Bronchial epithelial cell (primary cell): Measurements from ENCODE around the gene VKORC1L1. TPM values are rescaled to one million over a fixed set of nuclear protein-coding genes. Genes with fewer than 3 reads are reported as not detected.
A peak's percentile ranks its signal among the peaks of the same experiment; 100 is the strongest.
"Not testable (repeated sequence)": the region's sequence is repeated elsewhere in the genome, so short reads cannot be mapped to it uniquely, and the experiment has no call there.

Experiments used
- DNase-seq: peaks from one replicate; pipeline ENCODE4 v3.0.0-alpha.2; 2010; ENCODE audit warnings: low read depth
- FAIRE-seq: peaks from 2 replicates; lab custom pipeline; 2011; peaks lifted over from hg19 to GRCh38; lab: Jason Lieb, UNC
- H3K27me3 ChIP-seq: 2 replicates; pipeline ENCODE4 v1.5.1; 2011; ENCODE audit warnings: low read length; ENCODE audit not compliant: control insufficient read depth, insufficient read depth
- H3K36me3 ChIP-seq: 2 replicates; pipeline ENCODE4 v1.5.1; 2011; ENCODE audit warnings: low read length; ENCODE audit not compliant: control insufficient read depth, insufficient read depth
- H3K4me3 ChIP-seq: 2 replicates; pipeline ENCODE4 v1.5.1; 2011; ENCODE audit warnings: mild to moderate bottlenecking, low read depth, low read length, control low read depth
- total RNA-seq: library from RNA; depleted of rRNA; stranded (reverse); fragments of >200 nt; gene quantifications from 2 replicates; pipeline ENCODE4 v1.2.1, GENCODE V29; 2014
- TF ChIP-seq, protein P1 (sequence below): IDR thresholded peaks from 2 replicates; pipeline ENCODE4 v1.5.1; 2011; ENCODE audit warnings: mild to moderate bottlenecking, moderate library complexity, low read length, control low read depth, inconsistent platforms; ENCODE audit not compliant: insufficient read depth, severe bottlenecking

VKORC1L1 gene
- total RNA-seq, 1 donor from 2014 or later, result 11.6 TPM

DNA sequence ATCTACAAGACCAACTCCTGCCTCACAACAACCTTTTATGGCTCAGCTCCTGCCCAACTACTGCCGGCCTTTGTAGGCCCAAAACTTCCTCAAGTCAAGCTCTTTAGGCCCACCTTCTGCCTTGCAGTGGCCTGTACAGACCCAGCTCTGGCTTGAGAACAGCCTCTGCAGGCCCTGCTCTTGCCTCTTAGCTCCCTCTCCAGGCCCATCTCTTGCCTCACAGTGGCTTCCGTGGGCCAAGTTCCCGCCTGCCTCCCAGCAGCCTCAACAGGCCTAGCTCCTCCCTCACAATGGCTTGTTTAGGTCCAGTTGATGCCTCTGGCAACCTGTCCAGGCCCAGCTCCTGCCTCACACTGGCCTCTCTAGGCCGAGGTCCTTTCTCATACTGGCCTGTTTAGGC lies 32.4 kb upstream of the VKORC1L1 start:
- Histone ChIP-seq H3K4me3 (no peak overlapping the region), H3K36me3 (no peaks in the 10 kb centered on the region), H3K27me3 (no peaks in the 10 kb centered on the region)
- DNase-seq (no peak), FAIRE-seq (no peak)
- TF ChIP-seq, protein P1, sequence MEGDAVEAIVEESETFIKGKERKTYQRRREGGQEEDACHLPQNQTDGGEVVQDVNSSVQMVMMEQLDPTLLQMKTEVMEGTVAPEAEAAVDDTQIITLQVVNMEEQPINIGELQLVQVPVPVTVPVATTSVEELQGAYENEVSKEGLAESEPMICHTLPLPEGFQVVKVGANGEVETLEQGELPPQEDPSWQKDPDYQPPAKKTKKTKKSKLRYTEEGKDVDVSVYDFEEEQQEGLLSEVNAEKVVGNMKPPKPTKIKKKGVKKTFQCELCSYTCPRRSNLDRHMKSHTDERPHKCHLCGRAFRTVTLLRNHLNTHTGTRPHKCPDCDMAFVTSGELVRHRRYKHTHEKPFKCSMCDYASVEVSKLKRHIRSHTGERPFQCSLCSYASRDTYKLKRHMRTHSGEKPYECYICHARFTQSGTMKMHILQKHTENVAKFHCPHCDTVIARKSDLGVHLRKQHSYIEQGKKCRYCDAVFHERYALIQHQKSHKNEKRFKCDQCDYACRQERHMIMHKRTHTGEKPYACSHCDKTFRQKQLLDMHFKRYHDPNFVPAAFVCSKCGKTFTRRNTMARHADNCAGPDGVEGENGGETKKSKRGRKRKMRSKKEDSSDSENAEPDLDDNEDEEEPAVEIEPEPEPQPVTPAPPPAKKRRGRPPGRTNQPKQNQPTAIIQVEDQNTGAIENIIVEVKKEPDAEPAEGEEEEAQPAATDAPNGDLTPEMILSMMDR, result no peak

DNA sequence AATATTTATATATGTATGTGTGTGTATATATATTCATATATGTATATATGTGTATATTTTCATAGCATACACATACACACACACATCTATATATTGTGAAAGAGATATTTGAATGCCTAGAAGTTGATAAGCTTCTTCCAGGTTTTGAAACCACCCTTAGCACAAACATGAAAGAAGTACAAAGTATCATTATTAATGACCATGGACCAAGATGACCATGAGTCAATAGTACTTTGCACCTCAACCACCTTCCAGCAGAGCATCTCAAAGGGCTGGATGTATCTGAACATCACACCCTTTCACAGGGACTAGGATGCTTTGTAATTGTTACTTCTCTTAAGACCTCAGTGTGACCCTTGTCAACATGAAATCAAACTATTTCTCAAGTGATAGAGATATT lies 29.3 kb upstream of the VKORC1L1 start:
- not testable (repeated sequence) for H3K4me3 ChIP-seq, H3K27me3 ChIP-seq, FAIRE-seq, DNase-seq, H3K36me3 ChIP-seq

DNA sequence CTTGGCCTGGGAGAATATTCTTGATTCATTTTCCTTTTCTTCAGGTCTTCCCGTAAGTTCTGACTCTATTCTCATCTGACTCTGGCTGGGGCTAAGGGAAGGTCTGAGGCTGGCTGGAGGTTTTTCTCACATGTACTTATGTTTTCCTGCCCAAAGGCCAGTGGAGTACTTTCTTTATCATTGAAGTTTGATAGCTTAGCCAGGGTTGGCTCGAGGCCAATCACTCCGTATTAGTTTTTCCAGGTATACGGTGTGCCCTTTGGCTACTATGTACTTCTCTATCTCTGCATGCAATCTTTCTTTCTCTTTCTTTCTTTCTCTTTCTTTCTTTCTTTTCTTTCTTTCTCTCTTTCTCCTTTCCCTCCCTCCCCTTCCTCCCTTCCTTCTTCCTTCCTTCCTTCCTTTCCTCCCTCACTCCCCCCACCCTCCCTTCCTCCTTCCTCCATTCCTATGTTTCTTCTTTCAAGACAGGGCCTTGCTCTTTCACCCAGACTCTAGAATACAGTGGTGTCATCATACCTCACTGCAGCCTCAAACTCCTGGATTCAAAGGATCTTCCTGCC lies 26.8 kb upstream of the VKORC1L1 start:
- no peak for FAIRE-seq

DNA sequence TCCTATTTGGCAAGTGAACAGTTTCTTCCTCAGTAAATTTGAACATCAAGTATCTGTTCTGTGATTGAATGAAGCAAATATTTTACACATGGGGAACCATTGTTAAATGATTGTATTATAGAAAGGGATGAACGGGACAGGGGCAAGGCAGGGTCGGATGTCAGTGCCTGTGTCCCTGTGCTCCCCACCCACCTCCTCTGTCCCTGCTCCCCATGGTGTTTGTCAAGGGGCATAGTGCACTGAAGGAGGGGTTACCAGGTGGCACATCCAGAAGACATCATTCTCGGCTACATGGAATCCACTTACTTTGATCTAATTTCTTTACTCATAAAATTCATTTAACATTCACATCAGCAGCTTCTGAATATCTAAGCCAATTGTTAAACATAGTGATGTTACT lies 19.4 kb upstream of the VKORC1L1 start:
- FAIRE-seq, DNase-seq, H3K36me3 ChIP-seq, H3K4me3 ChIP-seq, H3K27me3 ChIP-seq: not testable (repeated sequence)

More for the DNA sequence above, 26.8 kb upstream of the VKORC1L1 start:
- H3K27me3 ChIP-seq, result no peaks in the 10 kb centered on the region
- H3K36me3 ChIP-seq, result no peaks in the 10 kb centered on the region
- DNase-seq, result no peak
- TF ChIP-seq, protein P1, result no peak
- H3K4me3 ChIP-seq, result no peak overlapping the region

DNA sequence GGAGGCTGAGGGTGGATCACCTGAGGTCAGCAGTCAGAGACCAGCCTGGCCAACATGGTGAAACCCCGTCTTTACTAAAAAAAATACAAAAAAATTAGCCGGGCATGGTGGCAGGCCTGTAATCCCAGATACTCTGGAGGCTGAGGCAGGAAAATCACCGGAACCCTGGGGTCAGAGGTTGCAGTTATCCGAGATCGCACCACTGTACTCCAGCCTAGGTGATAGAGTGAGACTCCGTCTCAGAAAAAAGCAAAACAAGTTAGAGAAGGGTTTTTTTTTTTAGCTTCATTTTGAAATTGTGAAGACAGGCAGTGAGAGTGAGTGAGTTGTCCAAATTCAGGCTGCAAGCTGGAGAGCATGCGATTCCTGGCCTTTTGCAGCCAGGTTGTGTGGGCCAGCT lies 19.0 kb upstream of the VKORC1L1 start:
- not testable (repeated sequence) for H3K36me3 ChIP-seq, FAIRE-seq, DNase-seq, H3K4me3 ChIP-seq, H3K27me3 ChIP-seq

DNA sequence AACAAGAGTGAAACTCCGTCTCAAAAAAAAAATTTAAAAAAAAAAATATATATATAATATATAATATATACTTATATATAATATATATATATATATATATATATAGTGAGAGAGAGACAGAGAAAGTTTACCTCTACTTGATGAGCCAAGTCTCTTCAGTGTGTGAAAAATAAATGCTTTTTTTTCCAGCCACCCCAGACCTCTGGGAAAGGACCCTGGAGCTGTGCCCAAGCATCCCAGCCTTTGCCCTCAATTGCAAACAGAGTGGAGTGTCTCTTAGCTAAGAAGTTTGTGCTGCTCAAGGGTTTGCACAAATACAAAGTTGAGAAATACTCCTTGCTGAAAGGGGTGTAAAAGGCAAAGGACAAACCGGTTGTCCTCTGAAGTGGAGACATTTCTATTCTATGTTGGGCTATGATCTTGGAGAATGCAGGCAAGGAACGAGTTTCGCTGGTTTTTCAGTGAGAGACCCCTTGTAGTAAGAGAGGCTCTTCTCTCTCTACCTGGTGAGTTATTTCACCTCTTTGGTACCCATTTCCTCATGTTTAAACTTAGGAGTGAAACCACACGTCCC lies 15.5 kb upstream of the VKORC1L1 start:
- peak; percentile 7 for FAIRE-seq
- not testable (repeated sequence) for DNase-seq, H3K4me3 ChIP-seq

DNA sequence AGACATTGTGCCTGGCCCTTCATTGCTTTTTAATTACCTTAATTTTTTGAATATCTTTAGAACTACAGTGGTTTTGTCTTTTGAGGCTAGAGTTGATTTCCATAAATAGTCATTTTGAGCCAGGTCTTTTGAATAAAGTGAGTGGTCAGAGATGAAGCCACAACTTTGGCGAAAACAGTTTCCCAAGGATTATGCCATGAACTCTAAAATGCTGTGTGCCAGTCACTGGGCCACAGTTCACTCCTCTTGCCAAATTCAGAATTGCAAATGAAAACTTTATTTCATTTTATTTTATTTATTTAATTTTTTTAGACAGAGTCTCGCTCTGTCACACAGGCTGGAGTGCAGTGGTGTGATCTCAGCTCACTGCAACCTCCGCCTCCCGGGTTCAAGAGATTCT lies 14.2 kb upstream of the VKORC1L1 start:
- FAIRE-seq, H3K27me3 ChIP-seq, H3K4me3 ChIP-seq, DNase-seq, H3K36me3 ChIP-seq: not testable (repeated sequence)

More for the DNA sequence above, 15.5 kb upstream of the VKORC1L1 start:
- H3K27me3 ChIP-seq, H3K36me3 ChIP-seq: not testable (repeated sequence)

DNA sequence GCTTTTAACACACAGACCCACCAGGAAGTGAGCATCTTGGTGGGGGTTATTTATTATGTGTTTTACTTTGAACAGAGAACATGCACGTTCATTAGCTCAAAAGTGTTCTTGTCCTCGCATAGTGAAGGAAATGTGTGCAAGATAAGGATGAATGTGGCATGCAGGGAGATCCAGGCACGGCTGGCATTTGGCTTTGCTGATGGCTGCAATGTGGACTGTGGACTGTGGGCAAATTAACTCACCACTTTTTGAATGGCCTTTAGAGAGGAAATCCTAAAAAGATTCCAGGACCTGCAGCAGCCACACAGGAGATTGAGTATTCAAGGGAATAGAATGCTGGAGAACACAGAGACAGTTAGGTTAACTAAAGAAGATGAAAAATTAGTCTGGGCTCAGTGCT lies 6.6 kb upstream of the VKORC1L1 start:
- not testable (repeated sequence) for FAIRE-seq, DNase-seq, H3K4me3 ChIP-seq

DNA sequence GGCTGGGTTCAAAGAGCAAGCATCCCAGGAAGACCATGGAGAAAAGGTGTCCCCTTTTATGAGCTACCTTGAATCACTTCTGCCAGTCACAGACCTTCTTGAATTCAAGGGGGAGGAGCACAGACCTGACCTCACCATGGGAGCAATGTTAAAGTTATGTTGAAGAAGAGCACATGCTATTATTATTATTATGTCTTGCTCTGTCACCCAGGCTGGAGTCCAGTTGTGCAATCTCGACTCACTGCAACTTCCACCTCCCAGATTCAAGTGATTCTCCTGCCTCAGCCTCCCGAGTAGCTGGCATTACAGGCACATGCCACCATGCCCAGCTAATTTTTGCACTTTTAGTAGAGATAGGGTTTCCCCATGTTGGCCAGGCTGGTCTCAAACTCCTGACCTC lies 5.2 kb upstream of the VKORC1L1 start:
- not testable (repeated sequence) for H3K27me3 ChIP-seq, H3K4me3 ChIP-seq, DNase-seq, H3K36me3 ChIP-seq, FAIRE-seq

More for the DNA sequence above, 6.6 kb upstream of the VKORC1L1 start:
- not testable (repeated sequence) for H3K36me3 ChIP-seq, H3K27me3 ChIP-seq

DNA sequence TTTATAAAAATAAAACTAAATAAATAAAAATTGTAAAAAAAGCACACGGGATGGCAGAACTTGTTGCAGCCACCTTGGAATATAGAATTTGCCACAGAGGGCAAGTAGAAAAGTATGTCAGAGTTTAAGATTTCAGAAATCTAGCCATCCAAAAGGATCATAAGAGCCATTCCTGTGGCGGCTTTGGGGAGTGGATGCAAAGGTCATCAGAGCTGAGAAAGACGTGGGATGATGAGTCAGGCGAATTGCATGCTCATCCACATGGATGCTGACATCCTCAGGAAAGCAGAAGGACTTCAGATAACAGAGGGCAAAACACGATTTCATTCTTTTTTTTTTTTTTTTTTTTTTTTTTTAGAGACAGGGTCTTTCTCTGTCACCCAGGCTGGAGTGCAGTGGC lies 3.6 kb upstream of the VKORC1L1 start:
- not testable (repeated sequence) for H3K27me3 ChIP-seq, FAIRE-seq, H3K4me3 ChIP-seq, DNase-seq, H3K36me3 ChIP-seq

DNA sequence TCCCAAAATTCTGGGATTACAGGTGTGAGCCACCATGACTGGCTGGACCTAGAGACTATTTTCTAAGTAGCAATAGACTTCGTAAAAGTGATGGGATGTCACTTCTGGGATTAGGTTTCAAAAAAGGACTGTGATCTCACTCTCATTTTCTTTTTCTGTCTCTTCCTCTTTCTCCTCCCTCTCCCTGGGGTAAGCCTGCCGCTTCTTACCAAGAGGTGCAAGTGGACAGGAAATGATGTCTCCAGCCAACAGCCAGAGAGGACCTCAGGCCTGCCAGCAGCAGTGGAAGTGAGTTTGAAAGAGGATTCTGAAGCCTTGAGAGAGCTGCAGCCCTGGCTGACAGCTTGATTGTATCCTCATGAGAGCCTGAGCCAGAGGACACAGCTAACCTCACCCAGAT lies 1.4 kb upstream of the VKORC1L1 start:
- H3K27me3 ChIP-seq, DNase-seq, FAIRE-seq, H3K4me3 ChIP-seq, H3K36me3 ChIP-seq: not testable (repeated sequence)

DNA sequence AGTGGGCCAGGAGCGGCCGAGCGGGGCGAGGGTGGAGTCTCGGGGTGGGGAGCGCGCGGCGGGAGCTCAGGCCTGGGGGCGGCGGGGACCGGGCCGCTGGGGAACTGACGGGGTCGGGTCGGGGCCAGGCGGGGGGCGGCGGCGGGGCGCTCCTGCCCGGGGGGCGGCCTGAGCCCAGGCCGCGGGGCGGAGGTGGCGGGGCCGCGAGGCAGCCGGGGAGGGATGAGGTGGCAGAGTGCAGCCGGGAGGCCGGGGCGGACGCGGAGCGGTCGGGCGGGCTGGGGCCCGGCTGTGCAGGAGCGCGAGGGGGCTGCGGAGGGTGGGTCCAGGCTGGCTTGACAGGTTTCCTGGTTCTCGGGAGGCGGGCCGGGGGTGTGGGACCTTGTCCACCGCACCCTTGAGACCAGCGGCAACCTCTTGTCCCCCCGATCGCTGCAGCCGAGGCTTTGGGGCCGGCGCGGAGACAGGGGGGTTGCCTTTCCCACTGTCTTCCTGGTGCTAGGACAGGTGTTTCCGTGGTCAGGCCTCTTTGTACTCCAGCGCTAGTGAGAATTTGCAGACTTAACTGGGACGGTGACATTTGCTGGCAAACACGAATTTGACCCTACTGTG lies 814 bp downstream of the VKORC1L1 start:
- not testable (repeated sequence) for H3K36me3 ChIP-seq, DNase-seq, FAIRE-seq, H3K27me3 ChIP-seq
- H3K4me3 ChIP-seq, result peak overlapping the region; percentile 65
